ENCODE results near the gene RELN. TPM values are rescaled to one million over a fixed set of nuclear protein-coding genes. Genes with fewer than 3 reads are reported as not detected.
"Not testable (repeated sequence)": the region's sequence is repeated elsewhere in the genome, so short reads cannot be mapped to it uniquely, and the experiment has no call there.

Gene RELN
- polyA plus RNA-seq (0.01 TPM in 1 of 3 replicates, not detected in the others), polyA minus RNA-seq (under 0.01 to 0.83 TPM (median 0.03 TPM) in 3 replicates)
- not detected for polyA plus RNA-seq (2011; ENCODE audit: low read depth)
- not detected in 2 replicates for polyA plus RNA-seq (2011; cell fraction: cytosol; rRNA removed)
- polyA plus RNA-seq (2011; cell fraction: nucleus; rRNA removed) = 0.01 TPM in 1 of 2 replicates, not detected in the other
- polyA plus RNA-seq (2012; ENCODE audit: low replicate concordance) = 0.01 TPM in 1 of 2 replicates, not detected in the other
- polyA minus RNA-seq (2011; cell fraction: cytosol; rRNA and poly(A)+ RNA removed) = not detected
- not detected in 2 replicates for polyA minus RNA-seq (2011; cell fraction: nucleus; rRNA and poly(A)+ RNA removed)

DNA sequence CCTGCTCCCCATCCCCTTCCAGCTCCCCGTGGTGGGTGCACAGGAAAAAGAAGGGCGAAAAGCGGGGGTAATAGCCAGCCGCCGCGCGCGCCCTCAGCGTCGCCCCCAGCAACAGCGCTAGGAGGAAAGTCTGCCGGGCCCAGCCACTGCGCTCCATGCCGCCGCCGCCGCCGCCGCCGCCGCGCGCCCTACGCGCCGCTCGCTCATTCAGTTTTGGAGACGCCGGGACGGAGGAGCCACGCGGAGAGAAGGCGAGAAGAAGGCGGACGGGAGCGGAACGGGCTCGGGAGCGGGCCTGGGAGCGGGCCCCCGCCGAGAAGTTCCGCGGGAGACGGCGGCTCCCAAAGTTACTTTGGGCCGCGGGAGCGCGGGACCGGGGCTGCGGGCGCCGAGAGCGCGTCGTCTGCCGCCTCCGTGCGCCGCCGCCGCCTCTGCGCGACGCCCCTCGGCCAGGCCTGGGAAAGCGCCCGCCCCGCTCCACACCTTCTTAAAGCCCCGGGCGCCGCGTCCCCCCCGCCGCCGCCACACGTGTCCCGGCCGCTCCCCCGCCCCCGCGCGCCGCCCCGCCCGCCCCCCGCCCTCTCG, at the start of gene RELN:
RELN (minus strand) TSS at position 459 of the 585 bp plus-strand sequence; CDS start at position 157, 302 bp downstream.
- Histone ChIP-seq H3K4me1 (ENCODE audit: control insufficient read depth, extremely low read depth, insufficient read depth, low read length) (no peaks in the 10 kb centered on the region), H3K79me2 (ENCODE audit: control insufficient read depth, insufficient read depth, low read length) (no peaks in the 10 kb centered on the region), H3K27ac (ENCODE audit: control insufficient read depth, insufficient read depth, low read length) (no peak within 1 kb of the TSS), H3K36me3 (ENCODE audit: control insufficient read depth in 2 of 2, extremely low read depth in 1 of 2, insufficient read depth in 2 of 2, low read length in 2 of 2) (no peaks in the 10 kb centered on the region), H4K20me1 (ENCODE audit: control insufficient read depth, extremely low read depth, insufficient read depth, low read length) (no peaks in the 10 kb centered on the region), H3K9ac (ENCODE audit: control insufficient read depth, extremely low read depth, insufficient read depth, low read length) (no peak within 1 kb of the TSS), H3K4me3 (ENCODE audit: control insufficient read depth in 2 of 3, extremely low read depth in 1 of 3, insufficient read depth in 2 of 3, low read depth in 1 of 3, low read length in 3 of 3) (peak within 1 kb of the TSS in 2 of 3 experiments; percentile 36 to 39), H3K27me3 (ENCODE audit: control insufficient read depth, extremely low read depth, insufficient read depth, low read length) (peaks cover 49% of the 10 kb centered on the region), H3K9me1 (ENCODE audit: control insufficient read depth, extremely low read depth, insufficient read depth, low read length) (no peaks in the 10 kb centered on the region), H2AFZ (ENCODE audit: control insufficient read depth, low read length) (peak within 1 kb of the TSS; percentile 20), H3K9me3 (ENCODE audit: control insufficient read depth, low read depth, low read length) (no peaks in the 10 kb centered on the region), H3K4me2 (ENCODE audit: control insufficient read depth, extremely low read depth, insufficient read depth, low read depth, low read length) (peak within 1 kb of the TSS; percentile 56)
- DNase-seq (ENCODE audit: low read depth, low spot score) (no peak), FAIRE-seq (no peak)
- TF ChIP-seq, protein P1, sequence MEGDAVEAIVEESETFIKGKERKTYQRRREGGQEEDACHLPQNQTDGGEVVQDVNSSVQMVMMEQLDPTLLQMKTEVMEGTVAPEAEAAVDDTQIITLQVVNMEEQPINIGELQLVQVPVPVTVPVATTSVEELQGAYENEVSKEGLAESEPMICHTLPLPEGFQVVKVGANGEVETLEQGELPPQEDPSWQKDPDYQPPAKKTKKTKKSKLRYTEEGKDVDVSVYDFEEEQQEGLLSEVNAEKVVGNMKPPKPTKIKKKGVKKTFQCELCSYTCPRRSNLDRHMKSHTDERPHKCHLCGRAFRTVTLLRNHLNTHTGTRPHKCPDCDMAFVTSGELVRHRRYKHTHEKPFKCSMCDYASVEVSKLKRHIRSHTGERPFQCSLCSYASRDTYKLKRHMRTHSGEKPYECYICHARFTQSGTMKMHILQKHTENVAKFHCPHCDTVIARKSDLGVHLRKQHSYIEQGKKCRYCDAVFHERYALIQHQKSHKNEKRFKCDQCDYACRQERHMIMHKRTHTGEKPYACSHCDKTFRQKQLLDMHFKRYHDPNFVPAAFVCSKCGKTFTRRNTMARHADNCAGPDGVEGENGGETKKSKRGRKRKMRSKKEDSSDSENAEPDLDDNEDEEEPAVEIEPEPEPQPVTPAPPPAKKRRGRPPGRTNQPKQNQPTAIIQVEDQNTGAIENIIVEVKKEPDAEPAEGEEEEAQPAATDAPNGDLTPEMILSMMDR (optimal IDR thresholded peaks at IDR 0.05 in 1 of 3, IDR thresholded peaks at IDR 0.05 in 1 of 3, conservative IDR thresholded peaks at IDR 0.05 in 1 of 3; ENCODE audit: extremely low read depth in 1 of 3, insufficient read depth in 2 of 3, low read length in 3 of 3) = no peak
- TF ChIP-seq EZH2 (IDR thresholded peaks at IDR 0.05; ENCODE audit: low read length) = no peak
- dilution Hi-C loops (cut with MboI; ENCODE audit: extremely low pct_ligation_motif_present, low sequenced_read_pairs) = no loop called here

DNA sequence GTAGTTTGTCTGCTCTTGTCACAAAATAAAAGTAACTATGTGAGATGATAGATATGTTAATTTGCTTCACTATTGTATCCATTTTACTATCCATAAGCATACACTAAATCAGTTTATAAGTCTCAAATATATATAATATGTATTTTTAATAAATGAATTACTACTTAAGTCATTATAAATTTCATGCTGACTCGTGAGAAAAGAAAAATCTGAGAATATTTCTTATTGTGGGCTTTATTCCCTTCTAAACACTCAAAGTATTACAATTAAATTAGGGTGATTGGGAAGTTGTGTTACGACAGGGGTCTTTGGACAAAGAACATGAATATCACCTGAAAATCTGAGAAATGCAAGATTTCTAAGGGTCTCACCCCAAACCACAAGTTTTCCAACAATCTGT, 48.7 kb upstream of the RELN start:
- no peaks in the 10 kb centered on the region for H3K27me3 ChIP-seq (ENCODE audit: control insufficient read depth, extremely low read depth, insufficient read depth, low read length)
- dilution Hi-C loops (cut with MboI; ENCODE audit: extremely low pct_ligation_motif_present, low sequenced_read_pairs) = no loop called here
- H3K9ac ChIP-seq (ENCODE audit: control insufficient read depth, extremely low read depth, insufficient read depth, low read length) = no peak overlapping the region
- no peak overlapping the region for H3K4me2 ChIP-seq (ENCODE audit: control insufficient read depth, extremely low read depth, insufficient read depth, low read depth, low read length)
- H3K4me3 ChIP-seq (ENCODE audit: control insufficient read depth in 2 of 3, extremely low read depth in 1 of 3, insufficient read depth in 2 of 3, low read depth in 1 of 3, low read length in 3 of 3) = no peak overlapping the region
- DNase-seq (ENCODE audit: low read depth, low spot score) = no peak
- TF ChIP-seq, protein P1 (optimal IDR thresholded peaks at IDR 0.05 in 1 of 3, IDR thresholded peaks at IDR 0.05 in 1 of 3, conservative IDR thresholded peaks at IDR 0.05 in 1 of 3; ENCODE audit: extremely low read depth in 1 of 3, insufficient read depth in 2 of 3, low read length in 3 of 3) = no peak
- TF ChIP-seq EZH2 (IDR thresholded peaks at IDR 0.05; ENCODE audit: low read length) = no peak
- H3K4me1 ChIP-seq (ENCODE audit: control insufficient read depth, extremely low read depth, insufficient read depth, low read length) = no peaks in the 10 kb centered on the region
- H3K79me2 ChIP-seq (ENCODE audit: control insufficient read depth, insufficient read depth, low read length) = no peaks in the 10 kb centered on the region
- H3K27ac ChIP-seq (ENCODE audit: control insufficient read depth, insufficient read depth, low read length) = no peak overlapping the region
- H3K36me3 ChIP-seq (ENCODE audit: control insufficient read depth in 2 of 2, extremely low read depth in 1 of 2, insufficient read depth in 2 of 2, low read length in 2 of 2) = no peaks in the 10 kb centered on the region
- no peak overlapping the region for H2AFZ ChIP-seq (ENCODE audit: control insufficient read depth, low read length)
- no peak for FAIRE-seq
- H4K20me1 ChIP-seq (ENCODE audit: control insufficient read depth, extremely low read depth, insufficient read depth, low read length) = no peaks in the 10 kb centered on the region
- no peaks in the 10 kb centered on the region for H3K9me3 ChIP-seq (ENCODE audit: control insufficient read depth, low read depth, low read length)
- no peaks in the 10 kb centered on the region for H3K9me1 ChIP-seq (ENCODE audit: control insufficient read depth, extremely low read depth, insufficient read depth, low read length)

DNA sequence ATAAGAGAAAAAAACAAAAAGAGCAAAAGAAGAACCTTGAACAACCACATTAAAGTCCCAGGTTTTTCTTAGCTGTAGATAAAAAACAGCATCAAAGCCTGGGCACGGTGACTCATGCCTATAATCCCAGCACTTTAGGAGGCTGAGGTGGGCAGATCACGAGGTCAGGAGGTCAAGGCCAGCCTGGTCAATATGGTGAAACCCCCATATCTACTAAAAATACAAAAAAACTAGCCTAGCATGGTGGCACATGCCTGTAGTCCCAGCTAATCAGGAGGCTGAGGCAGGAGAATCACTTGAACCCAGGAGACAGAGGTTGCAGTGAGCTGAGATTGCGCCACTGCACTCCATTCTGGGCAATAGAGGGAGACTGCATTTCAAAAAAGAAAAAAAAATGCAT, 47.4 kb upstream of the RELN start:
- H2AFZ ChIP-seq (ENCODE audit: control insufficient read depth, low read length); H3K27me3 ChIP-seq (ENCODE audit: control insufficient read depth, extremely low read depth, insufficient read depth, low read length); H4K20me1 ChIP-seq (ENCODE audit: control insufficient read depth, extremely low read depth, insufficient read depth, low read length); H3K9me1 ChIP-seq (ENCODE audit: control insufficient read depth, extremely low read depth, insufficient read depth, low read length); H3K9me3 ChIP-seq (ENCODE audit: control insufficient read depth, low read depth, low read length); dilution Hi-C loops (cut with MboI; ENCODE audit: extremely low pct_ligation_motif_present, low sequenced_read_pairs); H3K9ac ChIP-seq (ENCODE audit: control insufficient read depth, extremely low read depth, insufficient read depth, low read length); H3K36me3 ChIP-seq (ENCODE audit: control insufficient read depth in 2 of 2, extremely low read depth in 1 of 2, insufficient read depth in 2 of 2, low read length in 2 of 2); FAIRE-seq; H3K27ac ChIP-seq (ENCODE audit: control insufficient read depth, insufficient read depth, low read length); H3K4me1 ChIP-seq (ENCODE audit: control insufficient read depth, extremely low read depth, insufficient read depth, low read length); H3K4me3 ChIP-seq (ENCODE audit: control insufficient read depth in 2 of 3, extremely low read depth in 1 of 3, insufficient read depth in 2 of 3, low read depth in 1 of 3, low read length in 3 of 3); H3K4me2 ChIP-seq (ENCODE audit: control insufficient read depth, extremely low read depth, insufficient read depth, low read depth, low read length); DNase-seq (ENCODE audit: low read depth, low spot score); H3K79me2 ChIP-seq (ENCODE audit: control insufficient read depth, insufficient read depth, low read length): not testable (repeated sequence)

Data from keratinocyte (primary cell).